ENCODE measurements around the gene ANKRD50. TPM values are rescaled to one million over a fixed set of nuclear protein-coding genes. Genes with fewer than 3 reads are reported as not detected.
A peak's percentile ranks its signal among the peaks of the same experiment; 100 is the strongest.

Gene ANKRD50
- total and polyA plus RNA-seq, 2 experiments from 2014 or later = 8.9 to 21.8 TPM

DNA sequence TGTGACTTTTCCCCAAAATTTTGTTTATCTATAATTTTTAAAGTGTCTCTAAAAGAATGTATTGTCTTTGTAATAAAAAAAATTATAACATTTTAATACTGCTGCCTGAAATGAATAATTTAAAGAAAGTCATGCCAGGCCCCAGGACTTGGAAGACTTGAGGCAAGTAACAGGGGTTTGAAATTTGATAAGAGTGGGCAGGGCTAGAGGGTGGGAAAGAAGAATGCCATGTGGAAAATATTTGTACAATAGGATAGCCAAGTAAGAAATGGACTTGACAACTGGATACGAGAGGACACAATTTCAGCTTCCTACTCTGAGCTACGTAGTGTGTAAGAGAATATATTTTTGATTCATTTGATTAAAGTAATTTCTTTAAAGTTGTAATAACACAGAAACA is 36.9 kb upstream of the ANKRD50 start:
- no peaks in the 10 kb centered on the region for H3K27me3 ChIP-seq
- TF ChIP-seq, protein P1, sequence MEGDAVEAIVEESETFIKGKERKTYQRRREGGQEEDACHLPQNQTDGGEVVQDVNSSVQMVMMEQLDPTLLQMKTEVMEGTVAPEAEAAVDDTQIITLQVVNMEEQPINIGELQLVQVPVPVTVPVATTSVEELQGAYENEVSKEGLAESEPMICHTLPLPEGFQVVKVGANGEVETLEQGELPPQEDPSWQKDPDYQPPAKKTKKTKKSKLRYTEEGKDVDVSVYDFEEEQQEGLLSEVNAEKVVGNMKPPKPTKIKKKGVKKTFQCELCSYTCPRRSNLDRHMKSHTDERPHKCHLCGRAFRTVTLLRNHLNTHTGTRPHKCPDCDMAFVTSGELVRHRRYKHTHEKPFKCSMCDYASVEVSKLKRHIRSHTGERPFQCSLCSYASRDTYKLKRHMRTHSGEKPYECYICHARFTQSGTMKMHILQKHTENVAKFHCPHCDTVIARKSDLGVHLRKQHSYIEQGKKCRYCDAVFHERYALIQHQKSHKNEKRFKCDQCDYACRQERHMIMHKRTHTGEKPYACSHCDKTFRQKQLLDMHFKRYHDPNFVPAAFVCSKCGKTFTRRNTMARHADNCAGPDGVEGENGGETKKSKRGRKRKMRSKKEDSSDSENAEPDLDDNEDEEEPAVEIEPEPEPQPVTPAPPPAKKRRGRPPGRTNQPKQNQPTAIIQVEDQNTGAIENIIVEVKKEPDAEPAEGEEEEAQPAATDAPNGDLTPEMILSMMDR (IDR thresholded peaks at IDR 0.05; ENCODE audit: low read depth, low read length) = no peak
- no peak for DNase-seq (ENCODE audit: low read depth in 1 of 2, low spot score in 1 of 2)
- H3K4me1 ChIP-seq (ENCODE audit: low read depth) = peaks cover 6% of the 10 kb centered on the region
- H3K36me3 ChIP-seq = no peaks in the 10 kb centered on the region
- no peak overlapping the region for H3K4me3 ChIP-seq
- H3K27ac ChIP-seq = no peak overlapping the region
- H3K9me3 ChIP-seq (ENCODE audit: low read depth) = no peaks in the 10 kb centered on the region

DNA sequence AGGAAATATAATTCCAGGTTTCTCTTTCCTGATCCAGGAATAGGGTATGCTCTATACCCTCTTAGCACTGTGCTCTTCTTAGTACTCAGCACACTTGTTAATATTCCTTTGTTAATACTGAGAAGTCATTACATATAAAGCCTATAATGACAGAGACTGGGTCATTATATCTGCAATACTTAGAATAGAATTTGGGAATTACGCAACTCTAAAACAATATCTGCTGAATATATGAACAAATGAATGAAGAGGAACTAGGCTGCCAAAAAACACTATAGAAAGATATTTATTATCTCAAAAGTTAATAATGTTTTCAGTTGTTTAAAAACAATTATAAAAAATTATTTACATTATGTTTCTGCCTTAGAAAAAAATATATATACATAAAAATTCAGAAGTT is 36.4 kb upstream of the ANKRD50 start:
- H3K27ac ChIP-seq = no peak overlapping the region
- no peaks in the 10 kb centered on the region for H3K36me3 ChIP-seq
- H3K4me1 ChIP-seq (ENCODE audit: low read depth) = peaks cover 6% of the 10 kb centered on the region
- no peak overlapping the region for H3K4me3 ChIP-seq
- no peaks in the 10 kb centered on the region for H3K27me3 ChIP-seq
- TF ChIP-seq, protein P1 (IDR thresholded peaks at IDR 0.05; ENCODE audit: low read depth, low read length) = no peak
- no peak for DNase-seq (ENCODE audit: low read depth in 1 of 2, low spot score in 1 of 2)
- no peaks in the 10 kb centered on the region for H3K9me3 ChIP-seq (ENCODE audit: low read depth)

DNA sequence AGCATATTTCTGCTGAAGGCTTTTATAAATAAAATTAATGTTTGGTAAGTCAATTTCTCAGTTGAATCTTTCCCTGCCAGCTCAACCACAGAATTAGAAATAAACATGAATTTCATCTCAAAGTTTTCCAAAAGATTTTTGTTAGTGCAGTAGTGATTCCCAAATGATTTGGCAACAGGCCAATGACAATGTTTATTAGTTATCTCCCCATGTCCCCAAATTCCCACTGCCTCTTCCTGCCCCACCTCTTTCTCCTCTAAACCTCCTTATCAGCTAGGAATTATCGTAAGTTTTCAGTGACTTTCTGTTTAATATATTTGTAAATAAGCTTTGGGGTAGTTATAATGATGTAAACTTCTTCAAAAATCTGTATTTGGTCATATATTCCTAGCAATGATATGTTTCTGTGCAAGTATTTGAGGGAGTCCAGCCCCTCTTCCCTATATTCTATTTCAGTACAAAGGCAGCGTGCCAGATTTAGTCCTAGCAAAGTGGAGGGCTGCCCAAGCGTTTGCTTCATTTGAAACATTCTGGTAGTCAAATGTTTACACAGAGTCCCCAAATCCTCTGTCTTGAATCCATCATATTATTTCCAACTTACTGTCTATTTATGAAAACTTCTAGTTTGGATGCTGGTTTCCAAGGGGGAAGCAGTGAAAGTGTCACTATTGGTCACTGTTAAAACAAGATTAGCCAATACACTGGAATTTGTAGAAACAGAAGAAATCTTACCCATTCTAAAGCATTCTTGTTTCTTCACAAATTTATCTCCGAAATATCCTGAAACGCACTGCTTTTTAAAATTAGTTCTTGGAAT is 33.7 kb upstream of the ANKRD50 start:
- no peaks in the 10 kb centered on the region for H3K9me3 ChIP-seq (ENCODE audit: low read depth)
- no peak overlapping the region for H3K27ac ChIP-seq
- TF ChIP-seq, protein P1 (IDR thresholded peaks at IDR 0.05; ENCODE audit: low read depth, low read length) = no peak
- no peaks in the 10 kb centered on the region for H3K27me3 ChIP-seq
- peaks cover 11% of the 10 kb centered on the region for H3K4me1 ChIP-seq (ENCODE audit: low read depth)
- H3K4me3 ChIP-seq = no peak overlapping the region
- DNase-seq (ENCODE audit: low read depth in 1 of 2, low spot score in 1 of 2) = peak; percentile 40 to 70
- H3K36me3 ChIP-seq = no peaks in the 10 kb centered on the region

DNA sequence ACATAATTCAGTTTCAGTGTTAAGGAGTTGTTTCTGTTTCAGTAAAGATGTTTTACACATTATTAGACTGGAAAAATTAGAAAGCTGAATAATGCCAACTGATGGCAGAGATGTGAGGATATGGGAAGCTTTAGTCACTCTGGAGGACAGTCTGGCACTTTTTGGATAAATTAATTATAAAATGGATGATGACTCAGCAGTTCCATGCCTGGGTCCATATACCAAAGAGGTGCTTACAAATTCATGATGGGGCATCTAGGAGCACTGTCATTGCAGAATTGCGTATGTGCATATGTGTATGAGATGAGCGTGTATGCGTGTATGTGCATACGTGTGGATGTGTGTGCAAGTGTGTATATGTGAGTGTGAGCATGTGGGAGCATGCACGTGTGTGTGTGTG is 31.2 kb upstream of the ANKRD50 start:
- Histone ChIP-seq H3K36me3 (no peaks in the 10 kb centered on the region), H3K4me1 (ENCODE audit: low read depth) (peaks cover 20% of the 10 kb centered on the region), H3K27ac (no peak overlapping the region), H3K4me3 (no peak overlapping the region), H3K27me3 (no peaks in the 10 kb centered on the region), H3K9me3 (ENCODE audit: low read depth) (no peaks in the 10 kb centered on the region)
- no peak for DNase-seq (ENCODE audit: low read depth in 1 of 2, low spot score in 1 of 2)
- TF ChIP-seq, protein P1 (IDR thresholded peaks at IDR 0.05; ENCODE audit: low read depth, low read length) = no peak

DNA sequence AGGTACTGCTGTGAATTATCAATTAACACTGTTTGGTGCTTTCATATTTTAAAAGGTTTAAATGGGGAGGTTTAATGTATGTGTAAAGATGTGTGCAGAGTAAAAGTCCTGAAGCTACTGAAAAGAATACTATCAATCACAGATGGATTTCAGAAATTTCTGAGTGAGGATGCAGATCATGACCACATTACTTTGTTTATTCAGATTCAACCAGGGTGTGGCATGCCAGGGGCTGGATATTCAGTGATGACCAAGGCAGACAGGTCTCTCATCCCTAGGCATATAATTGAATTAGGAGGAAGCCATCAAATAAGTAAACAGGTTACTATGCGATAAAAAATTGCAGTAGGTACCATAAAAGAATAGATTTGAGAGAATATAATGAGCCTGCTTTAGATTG is 28.0 kb upstream of the ANKRD50 start:
- TF ChIP-seq, protein P1 (IDR thresholded peaks at IDR 0.05; ENCODE audit: low read depth, low read length) = no peak
- no peak overlapping the region for H3K27ac ChIP-seq
- no peaks in the 10 kb centered on the region for H3K9me3 ChIP-seq (ENCODE audit: low read depth)
- no peaks in the 10 kb centered on the region for H3K27me3 ChIP-seq
- peaks cover 14% of the 10 kb centered on the region for H3K4me1 ChIP-seq (ENCODE audit: low read depth)
- no peak for DNase-seq (ENCODE audit: low read depth in 1 of 2, low spot score in 1 of 2)
- no peaks in the 10 kb centered on the region for H3K36me3 ChIP-seq
- no peak overlapping the region for H3K4me3 ChIP-seq

Data from cardiac muscle cell (in vitro differentiated cells and primary cell).